HG02884 (cell line): ENCODE data around the gene FUT4.
"Not testable (repeated sequence)": the region's sequence is repeated elsewhere in the genome, so short reads cannot be mapped to it uniquely, and the experiment has no call there.

ENCODE experiments used
- ATAC-seq: cut with Tn5 transposase; IDR thresholded peaks from one replicate; pipeline ENCODE4 v1.9.1; 2021; ENCODE audit warnings: mild to moderate bottlenecking, moderate library complexity; ENCODE audit not compliant: unreplicated experiment

FUT4 gene

GRCh38 chr11:94543695-94544645 is at the start of gene FUT4:
Gene FUT4 (plus strand): TSS chr11:94543921. CDS start chr11:94544134, 213 bp downstream.
- ATAC-seq, result peak; percentile 75

- ATAC-seq, result peak; percentile 56
Measured at GRCh38 chr11:94494126-94494680, 49.5 kb upstream of the FUT4 start.

GRCh38 chr11:94500181-94500580 is 43.5 kb upstream of the FUT4 start:
- ATAC-seq, result no peak

GRCh38 chr11:94501522-94501921 is 42.2 kb upstream of the FUT4 start:
- no peak for ATAC-seq

GRCh38 chr11:94504689-94505293 is 38.9 kb upstream of the FUT4 start:
- ATAC-seq, result no peak

- not testable (repeated sequence) for ATAC-seq
Measured at GRCh38 chr11:94506513-94506912, 37.2 kb upstream of the FUT4 start.

GRCh38 chr11:94507485-94507884 is 36.2 kb upstream of the FUT4 start:
- ATAC-seq, result no peak

- no peak for ATAC-seq
Measured at GRCh38 chr11:94511932-94512781, 31.6 kb upstream of the FUT4 start, which contains the start of gene C11orf97. Gene C11orf97 (plus strand): TSS chr11:94512461. CDS start chr11:94512529, 68 bp downstream.

- ATAC-seq, result no peak
Measured at GRCh38 chr11:94513091-94513490, 30.6 kb upstream of the FUT4 start.

GRCh38 chr11:94515398-94515797 is 28.3 kb upstream of the FUT4 start:
- no peak for ATAC-seq

- ATAC-seq, result no peak
Measured at GRCh38 chr11:94516725-94517124, 27.0 kb upstream of the FUT4 start.

- ATAC-seq, result no peak
Measured at GRCh38 chr11:94518300-94518699, 25.4 kb upstream of the FUT4 start.

- no peak for ATAC-seq
Measured at GRCh38 chr11:94519478-94520084, 24.1 kb upstream of the FUT4 start.

GRCh38 chr11:94521684-94522083 is 22.0 kb upstream of the FUT4 start:
- no peak for ATAC-seq

- ATAC-seq, result no peak
Measured at GRCh38 chr11:94524341-94524740, 19.4 kb upstream of the FUT4 start.

- no peak for ATAC-seq
Measured at GRCh38 chr11:94525546-94526324, 18.0 kb upstream of the FUT4 start.

GRCh38 chr11:94526645-94527438 is 16.9 kb upstream of the FUT4 start:
- ATAC-seq, result no peak

GRCh38 chr11:94528551-94528950 is 15.2 kb upstream of the FUT4 start:
- ATAC-seq, result no peak

- no peak for ATAC-seq
Measured at GRCh38 chr11:94532211-94532610, 11.5 kb upstream of the FUT4 start.
